Breast epithelium (tissue), 4 donors: Measurements from ENCODE around the gene TMEM19. TPM values are rescaled to one million over a fixed set of nuclear protein-coding genes. Genes with fewer than 3 reads are reported as not detected.

ENCODE experiments used
- DNase-seq, 2 donors: peaks; one replicate each; pipeline ENCODE4 v3.0.0-alpha.2; 2019; ENCODE audit warnings: low spot score in 2 of 2
- H3K27ac ChIP-seq, 2 donors: fragments of 200-600 bp; sonication (generic) in 1 of 2; one replicate each; pipeline ENCODE4 v1.5.1; 2016 to 2019; ENCODE audit warnings: mild to moderate bottlenecking in 1 of 2
- H3K27me3 ChIP-seq, 2 donors: fragments of 200-600 bp; sonication (generic) in 1 of 2; one replicate each; pipeline versions ENCODE4 v1.5.1 to v1.6.0; 2017 to 2019; ENCODE audit warnings: control low read depth in 1 of 2, mild to moderate bottlenecking in 1 of 2
- H3K36me3 ChIP-seq: fragments of 200-600 bp; one replicate; pipeline ENCODE4 v1.5.1; 2019
- H3K4me1 ChIP-seq, 2 donors: fragments of 200-600 bp; sonication (generic); one replicate each; pipeline ENCODE4 v1.5.1; 2016 to 2019; ENCODE audit warnings: control low read depth in 1 of 2
- H3K4me3 ChIP-seq, 3 donors: fragments of 200-600 bp; sonication (generic); 1 replicate in 2 of 3; 2 replicates in 1 of 3; pipeline ENCODE4 v1.5.1; 2016 to 2019; ENCODE audit warnings: mild to moderate bottlenecking in 3 of 3, moderate library complexity in 2 of 3
- H3K9me3 ChIP-seq, 2 donors: fragments of 200-600 bp; sonication (generic) in 1 of 2; one replicate each; pipeline ENCODE4 v1.5.1; 2016 to 2019; ENCODE audit warnings: control low read depth in 1 of 2
- POLR2A ChIP-seq: fragments of 450-650 bp; IDR thresholded peaks from one replicate; pipeline ENCODE4 v1.6.1; 2016; ENCODE audit warnings: antibody characterized with exemption, mild to moderate bottlenecking, moderate library complexity
- POLR2AphosphoS5 ChIP-seq, 3 donors: sonication (generic); formaldehyde crosslinking; IDR thresholded peaks; one replicate each; pipeline ENCODE4 v1.6.1; 2017; ENCODE audit warnings: antibody characterized with exemption in 3 of 3
- intact Hi-C: fragments of 100-400 bp; cut with DNase I; formaldehyde crosslinking; loops from one replicate; pipeline ENCODE4 v1.15.1; 2023; ENCODE audit warnings: low total_unique reads
- total RNA-seq, 3 donors: library from RNA; depleted of rRNA; stranded (reverse); fragments of >200 nt; gene quantifications; one replicate each; pipeline ENCODE4 v1.1.0, GENCODE V29; 2016
- TF ChIP-seq, protein P1 (sequence below), 3 donors: fragments of 450-650 bp; IDR thresholded peaks; one replicate each; pipeline ENCODE4 v1.5.1; 2016 to 2017; ENCODE audit warnings: antibody characterized with exemption in 3 of 3, mild to moderate bottlenecking in 3 of 3, moderate library complexity in 3 of 3

TMEM19 gene
- total RNA-seq = 10 to 100 TPM; 13.0 to 29.0 (median 13.4) TPM

DNA sequence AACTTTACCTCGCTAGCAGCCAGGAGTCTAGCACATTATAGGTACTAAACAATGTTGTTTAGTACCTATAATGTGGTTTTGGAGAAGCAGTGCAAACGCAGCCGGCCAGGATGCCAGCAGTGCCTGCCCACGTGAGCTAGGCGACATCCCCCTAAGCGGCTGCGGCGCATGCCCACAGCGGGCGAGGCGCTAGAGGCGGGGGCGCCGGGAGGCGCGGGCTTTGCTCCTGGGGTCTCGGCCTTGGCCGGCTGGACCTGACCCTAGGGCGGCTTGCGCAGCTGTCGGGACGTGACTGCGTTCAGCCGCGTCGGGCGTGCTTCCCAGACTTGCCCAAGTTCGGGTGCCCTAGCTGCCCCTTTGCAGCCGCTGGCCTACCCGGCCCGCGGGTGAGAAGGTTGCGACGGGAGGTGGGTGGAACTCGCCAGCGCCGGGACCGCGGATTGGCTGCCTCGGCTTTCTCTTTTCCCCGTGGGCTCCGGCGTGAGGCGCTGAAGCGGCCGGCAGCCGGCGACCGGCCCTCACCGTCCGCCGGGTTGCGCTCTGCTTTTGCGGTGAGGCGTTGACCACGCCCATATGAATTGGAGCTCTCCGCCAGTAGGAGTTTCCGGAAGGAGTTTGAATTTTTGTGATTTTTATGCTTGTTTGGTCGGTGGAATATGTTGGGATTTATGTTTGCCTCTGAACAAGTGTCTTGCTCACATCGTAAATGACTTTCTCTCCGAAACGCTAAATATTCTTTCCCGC lies at the start of gene TMEM19:
TMEM19 (plus strand) TSS at position 169 of the 744 bp plus-strand sequence. CDS start 599 bp downstream, outside the sequence.
- TF ChIP-seq POLR2AphosphoS5 (IDR thresholded peaks at IDR 0.05) (peak in 2 of 3 donors; percentile 62 to 68), POLR2A (no peak)
- TF ChIP-seq, protein P1, sequence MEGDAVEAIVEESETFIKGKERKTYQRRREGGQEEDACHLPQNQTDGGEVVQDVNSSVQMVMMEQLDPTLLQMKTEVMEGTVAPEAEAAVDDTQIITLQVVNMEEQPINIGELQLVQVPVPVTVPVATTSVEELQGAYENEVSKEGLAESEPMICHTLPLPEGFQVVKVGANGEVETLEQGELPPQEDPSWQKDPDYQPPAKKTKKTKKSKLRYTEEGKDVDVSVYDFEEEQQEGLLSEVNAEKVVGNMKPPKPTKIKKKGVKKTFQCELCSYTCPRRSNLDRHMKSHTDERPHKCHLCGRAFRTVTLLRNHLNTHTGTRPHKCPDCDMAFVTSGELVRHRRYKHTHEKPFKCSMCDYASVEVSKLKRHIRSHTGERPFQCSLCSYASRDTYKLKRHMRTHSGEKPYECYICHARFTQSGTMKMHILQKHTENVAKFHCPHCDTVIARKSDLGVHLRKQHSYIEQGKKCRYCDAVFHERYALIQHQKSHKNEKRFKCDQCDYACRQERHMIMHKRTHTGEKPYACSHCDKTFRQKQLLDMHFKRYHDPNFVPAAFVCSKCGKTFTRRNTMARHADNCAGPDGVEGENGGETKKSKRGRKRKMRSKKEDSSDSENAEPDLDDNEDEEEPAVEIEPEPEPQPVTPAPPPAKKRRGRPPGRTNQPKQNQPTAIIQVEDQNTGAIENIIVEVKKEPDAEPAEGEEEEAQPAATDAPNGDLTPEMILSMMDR (IDR thresholded peaks at IDR 0.05) = peak in 2 of 3 donors; percentile 9 to 19
- Histone ChIP-seq H3K9me3 (no peaks in the 10 kb centered on the region), H3K4me3 (peak within 1 kb of the TSS; percentile 65 to 75 (median 72)), H3K4me1 (no peaks in the 10 kb centered on the region), H3K27me3 (no peaks in the 10 kb centered on the region), H3K27ac (peak within 1 kb of the TSS; percentile 81 to 85), H3K36me3 (no peaks in the 10 kb centered on the region)
- intact Hi-C loops = no loop called here
- DNase-seq = peak; percentile 73 to 85

DNA sequence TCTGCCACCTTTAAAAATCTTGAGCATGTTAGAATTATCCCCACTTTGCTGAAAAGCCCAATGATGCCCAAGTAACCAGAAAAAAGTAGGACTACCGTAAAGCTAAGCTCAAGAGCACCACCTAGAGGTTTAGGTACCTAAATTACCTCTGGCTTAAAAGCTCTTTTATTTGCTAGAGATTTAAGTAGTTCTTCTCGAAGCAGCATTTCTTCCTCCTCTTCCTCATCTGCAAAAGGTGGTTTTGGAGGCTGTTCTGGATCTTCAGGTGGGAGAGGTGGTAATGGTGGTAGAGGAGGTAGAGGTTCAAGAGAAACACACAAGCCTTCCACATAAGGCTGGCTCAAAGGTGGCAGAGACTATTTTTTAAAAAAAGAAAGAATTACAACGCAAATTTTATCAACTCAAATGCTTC lies 49.2 kb upstream of the TMEM19 start:
- intact Hi-C loops = no loop called here
- H3K36me3 ChIP-seq = no peaks in the 10 kb centered on the region
- no peaks in the 10 kb centered on the region for H3K9me3 ChIP-seq
- no peaks in the 10 kb centered on the region for H3K4me1 ChIP-seq
- no peak for DNase-seq
- TF ChIP-seq POLR2A (no peak), POLR2AphosphoS5 (IDR thresholded peaks at IDR 0.05) (no peak)
- TF ChIP-seq, protein P1 (IDR thresholded peaks at IDR 0.05) = peak; percentile 36 to 56 (median 45)
- H3K27me3 ChIP-seq = no peaks in the 10 kb centered on the region
- no peak overlapping the region for H3K27ac ChIP-seq
- H3K4me3 ChIP-seq = no peak overlapping the region

DNA sequence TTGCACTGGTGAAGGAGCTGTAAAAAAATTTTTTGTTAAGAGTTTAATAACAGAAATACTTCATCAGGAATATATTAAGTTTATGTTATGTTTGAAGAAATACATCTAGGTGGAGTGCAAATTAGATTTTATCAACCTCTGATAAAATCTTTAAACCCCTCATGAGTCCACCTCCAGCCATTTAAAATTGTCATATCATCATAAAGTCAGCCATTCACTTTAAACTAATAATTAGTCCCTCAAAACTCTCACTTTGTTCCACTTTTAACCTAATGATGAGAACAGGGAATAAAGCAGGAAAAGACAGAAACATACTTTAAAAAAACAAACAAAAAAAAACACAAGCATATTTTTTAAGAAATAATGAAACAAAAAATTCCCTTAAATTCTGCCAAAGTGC lies 47.4 kb upstream of the TMEM19 start:
- H3K4me3 ChIP-seq = no peak overlapping the region
- DNase-seq = no peak
- H3K9me3 ChIP-seq = no peaks in the 10 kb centered on the region
- TF ChIP-seq POLR2AphosphoS5 (IDR thresholded peaks at IDR 0.05) (no peak), POLR2A (no peak)
- TF ChIP-seq, protein P1 (IDR thresholded peaks at IDR 0.05) = no peak
- H3K27ac ChIP-seq = no peak overlapping the region
- H3K4me1 ChIP-seq = no peaks in the 10 kb centered on the region
- no peaks in the 10 kb centered on the region for H3K27me3 ChIP-seq
- no peaks in the 10 kb centered on the region for H3K36me3 ChIP-seq
- intact Hi-C loops = no loop called here

DNA sequence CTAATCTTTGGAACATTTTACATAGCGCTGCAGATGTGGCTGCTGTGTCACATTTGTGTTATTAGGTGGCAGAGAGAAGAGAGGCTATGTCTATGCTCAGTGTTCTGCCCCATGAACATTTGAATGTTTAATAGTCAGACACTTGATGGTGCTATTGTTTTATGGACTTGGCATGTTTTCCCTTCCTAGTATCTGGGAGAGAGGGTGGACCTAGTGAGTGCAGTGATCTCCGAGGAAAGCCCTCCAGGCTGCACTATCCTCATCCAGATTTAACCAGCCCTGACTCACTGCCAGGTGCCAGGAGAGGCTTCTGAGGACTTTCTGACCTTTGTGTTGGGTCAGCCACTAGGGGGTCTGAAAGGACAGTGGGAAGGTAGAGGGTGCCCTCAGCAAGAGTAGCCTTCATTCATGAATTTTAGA lies 46.5 kb upstream of the TMEM19 start:
- DNase-seq = no peak
- no peaks in the 10 kb centered on the region for H3K4me1 ChIP-seq
- H3K9me3 ChIP-seq = no peaks in the 10 kb centered on the region
- no peak overlapping the region for H3K27ac ChIP-seq
- TF ChIP-seq, protein P1 (IDR thresholded peaks at IDR 0.05) = no peak
- TF ChIP-seq POLR2AphosphoS5 (IDR thresholded peaks at IDR 0.05) = no peak
- no peak for TF ChIP-seq POLR2A
- H3K27me3 ChIP-seq = no peaks in the 10 kb centered on the region
- H3K36me3 ChIP-seq = no peaks in the 10 kb centered on the region
- no peak overlapping the region for H3K4me3 ChIP-seq
- intact Hi-C loops = no loop called here

DNA sequence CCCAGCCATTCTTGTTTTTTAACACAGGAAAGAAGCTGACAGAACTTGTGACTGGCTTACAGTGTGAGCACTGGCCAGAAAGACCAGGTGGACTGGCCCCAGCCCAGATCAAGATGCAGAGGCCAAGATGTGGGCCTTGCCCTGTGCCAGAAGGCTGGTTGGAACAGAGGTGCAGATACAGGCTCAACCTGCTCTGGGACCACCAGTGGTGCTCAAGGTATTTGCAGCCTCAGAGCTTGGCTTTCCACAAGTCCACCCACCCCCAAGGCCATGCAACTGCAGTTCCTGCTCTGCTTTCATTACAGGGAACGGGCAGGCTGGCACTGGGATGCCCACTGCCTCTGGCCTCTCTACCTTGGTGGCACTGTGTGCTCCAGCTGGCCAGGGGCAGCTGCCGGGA lies 45.6 kb upstream of the TMEM19 start:
- Histone ChIP-seq H3K36me3 (no peaks in the 10 kb centered on the region), H3K4me1 (no peaks in the 10 kb centered on the region), H3K27ac (no peak overlapping the region), H3K9me3 (no peaks in the 10 kb centered on the region), H3K27me3 (no peaks in the 10 kb centered on the region), H3K4me3 (no peak overlapping the region)
- intact Hi-C loops = no loop called here
- no peak for DNase-seq
- TF ChIP-seq, protein P1 (IDR thresholded peaks at IDR 0.05) = no peak
- TF ChIP-seq POLR2A (no peak), POLR2AphosphoS5 (IDR thresholded peaks at IDR 0.05) (no peak)
